ENCODE measurements around the gene METTL8.
"Not testable (repeated sequence)": the region's sequence is repeated elsewhere in the genome, so short reads cannot be mapped to it uniquely, and the experiment has no call there.

The METTL8 gene

GRCh38 chr2:171389325-171389724 lies 44.5 kb downstream of the METTL8 start:
- no peaks in the 10 kb centered on the region for H3K27me3 ChIP-seq (ENCODE audit: insufficient read depth, poor library complexity, severe bottlenecking)
- H3K9me3 ChIP-seq (ENCODE audit: severe bottlenecking): no peaks in the 10 kb centered on the region
- peaks cover 20% of the 10 kb centered on the region for H3K4me1 ChIP-seq (ENCODE audit: insufficient read depth, poor library complexity, severe bottlenecking)
- no peak overlapping the region for H3K4me3 ChIP-seq (ENCODE audit: severe bottlenecking)
- ATAC-seq (ENCODE audit: low read depth): no peak
- H3K36me3 ChIP-seq (ENCODE audit: low read depth): 0 out of 2 replicates have a peak, but pooled peaks cover 4% of the 10 kb centered on the region
- TF ChIP-seq CTCF (IDR thresholded peaks at IDR 0.05; ENCODE audit: poor library complexity, severe bottlenecking): no peak
- no peak for DNase-seq (ENCODE audit: low spot score)
- no peak overlapping the region for H3K27ac ChIP-seq (ENCODE audit: poor library complexity, severe bottlenecking)

- no peak overlapping the region for H3K4me3 ChIP-seq (ENCODE audit: severe bottlenecking)
- H3K36me3 ChIP-seq (ENCODE audit: low read depth): peaks cover 8% of the 10 kb centered on the region; the same call in 1 of the 2 replicates
- DNase-seq (ENCODE audit: low spot score) (no peak), ATAC-seq (ENCODE audit: low read depth) (no peak)
- H3K4me1 ChIP-seq (ENCODE audit: insufficient read depth, poor library complexity, severe bottlenecking): peaks cover 20% of the 10 kb centered on the region
- H3K9me3 ChIP-seq (ENCODE audit: severe bottlenecking): no peaks in the 10 kb centered on the region
- H3K27ac ChIP-seq (ENCODE audit: poor library complexity, severe bottlenecking): no peak overlapping the region
- H3K27me3 ChIP-seq (ENCODE audit: insufficient read depth, poor library complexity, severe bottlenecking): no peaks in the 10 kb centered on the region
- no peak for TF ChIP-seq CTCF (IDR thresholded peaks at IDR 0.05; ENCODE audit: poor library complexity, severe bottlenecking)
These were observed 46.7 kb downstream of the METTL8 start for GRCh38 chr2:171387052-171387451.

GRCh38 chr2:171386627-171387026 lies 47.2 kb downstream of the METTL8 start:
- Histone ChIP-seq H3K27ac (ENCODE audit: poor library complexity, severe bottlenecking) (no peak overlapping the region), H3K9me3 (ENCODE audit: severe bottlenecking) (no peaks in the 10 kb centered on the region)
- peak; percentile 37 for DNase-seq (ENCODE audit: low spot score)

GRCh38 chr2:171383134-171383533 lies 50.7 kb downstream of the METTL8 start:
- ATAC-seq (ENCODE audit: low read depth): no peak

More at GRCh38 chr2:171386627-171387026, 47.2 kb downstream of the METTL8 start:
- no peak overlapping the region for H3K4me3 ChIP-seq (ENCODE audit: severe bottlenecking)
- peaks cover 10% of the 10 kb centered on the region; the same call in 1 of the 2 replicates for H3K36me3 ChIP-seq (ENCODE audit: low read depth)
- no peak for ATAC-seq (ENCODE audit: low read depth)
- TF ChIP-seq CTCF (IDR thresholded peaks at IDR 0.05; ENCODE audit: poor library complexity, severe bottlenecking): no peak
- no peaks in the 10 kb centered on the region for H3K27me3 ChIP-seq (ENCODE audit: insufficient read depth, poor library complexity, severe bottlenecking)
- H3K4me1 ChIP-seq (ENCODE audit: insufficient read depth, poor library complexity, severe bottlenecking): peaks cover 15% of the 10 kb centered on the region

GRCh38 chr2:171382175-171382574 lies 51.6 kb downstream of the METTL8 start:
- H3K9me3 ChIP-seq (ENCODE audit: severe bottlenecking); H3K36me3 ChIP-seq (ENCODE audit: low read depth); H3K27me3 ChIP-seq (ENCODE audit: insufficient read depth, poor library complexity, severe bottlenecking); DNase-seq (ENCODE audit: low spot score); H3K4me3 ChIP-seq (ENCODE audit: severe bottlenecking); ATAC-seq (ENCODE audit: low read depth); H3K27ac ChIP-seq (ENCODE audit: poor library complexity, severe bottlenecking); H3K4me1 ChIP-seq (ENCODE audit: insufficient read depth, poor library complexity, severe bottlenecking): not testable (repeated sequence)

More at GRCh38 chr2:171383134-171383533, 50.7 kb downstream of the METTL8 start:
- Histone ChIP-seq H3K36me3 (ENCODE audit: low read depth) (peaks cover 6% of the 10 kb centered on the region; the same call in 1 of the 2 replicates), H3K9me3 (ENCODE audit: severe bottlenecking) (no peaks in the 10 kb centered on the region), H3K4me1 (ENCODE audit: insufficient read depth, poor library complexity, severe bottlenecking) (no peaks in the 10 kb centered on the region), H3K27ac (ENCODE audit: poor library complexity, severe bottlenecking) (no peak overlapping the region), H3K27me3 (ENCODE audit: insufficient read depth, poor library complexity, severe bottlenecking) (no peaks in the 10 kb centered on the region), H3K4me3 (ENCODE audit: severe bottlenecking) (no peak overlapping the region)
- DNase-seq (ENCODE audit: low spot score): no peak
- TF ChIP-seq CTCF (IDR thresholded peaks at IDR 0.05; ENCODE audit: poor library complexity, severe bottlenecking): no peak

GRCh38 chr2:171377852-171378251 lies 55.9 kb downstream of the METTL8 start:
- H3K4me1 ChIP-seq (ENCODE audit: insufficient read depth, poor library complexity, severe bottlenecking); H3K36me3 ChIP-seq (ENCODE audit: low read depth); H3K4me3 ChIP-seq (ENCODE audit: severe bottlenecking); H3K27ac ChIP-seq (ENCODE audit: poor library complexity, severe bottlenecking); H3K27me3 ChIP-seq (ENCODE audit: insufficient read depth, poor library complexity, severe bottlenecking); DNase-seq (ENCODE audit: low spot score); ATAC-seq (ENCODE audit: low read depth); H3K9me3 ChIP-seq (ENCODE audit: severe bottlenecking): not testable (repeated sequence)
